ENCODE measurements around the gene FBXO7. TPM values are rescaled to one million over a fixed set of nuclear protein-coding genes. Genes with fewer than 3 reads are reported as not detected.

FBXO7 gene
- total RNA-seq, 6 donors from 2014 or later, result 69.9 to 115 (median 85.4) TPM

- Histone ChIP-seq H3K27ac (no peak overlapping the region), H3K27me3 (no peaks in the 10 kb centered on the region), H3K9me3 (peaks cover 0 to 5% (median 1%) of the 10 kb centered on the region in 4 donors), H3K4me1 (no peaks in the 10 kb centered on the region), H3K36me3 (peaks cover 0 to 11% (median 2%) of the 10 kb centered on the region in 4 donors), H3K4me3 (no peak overlapping the region)
- DNase-seq, result no peak
- TF ChIP-seq, protein P1, sequence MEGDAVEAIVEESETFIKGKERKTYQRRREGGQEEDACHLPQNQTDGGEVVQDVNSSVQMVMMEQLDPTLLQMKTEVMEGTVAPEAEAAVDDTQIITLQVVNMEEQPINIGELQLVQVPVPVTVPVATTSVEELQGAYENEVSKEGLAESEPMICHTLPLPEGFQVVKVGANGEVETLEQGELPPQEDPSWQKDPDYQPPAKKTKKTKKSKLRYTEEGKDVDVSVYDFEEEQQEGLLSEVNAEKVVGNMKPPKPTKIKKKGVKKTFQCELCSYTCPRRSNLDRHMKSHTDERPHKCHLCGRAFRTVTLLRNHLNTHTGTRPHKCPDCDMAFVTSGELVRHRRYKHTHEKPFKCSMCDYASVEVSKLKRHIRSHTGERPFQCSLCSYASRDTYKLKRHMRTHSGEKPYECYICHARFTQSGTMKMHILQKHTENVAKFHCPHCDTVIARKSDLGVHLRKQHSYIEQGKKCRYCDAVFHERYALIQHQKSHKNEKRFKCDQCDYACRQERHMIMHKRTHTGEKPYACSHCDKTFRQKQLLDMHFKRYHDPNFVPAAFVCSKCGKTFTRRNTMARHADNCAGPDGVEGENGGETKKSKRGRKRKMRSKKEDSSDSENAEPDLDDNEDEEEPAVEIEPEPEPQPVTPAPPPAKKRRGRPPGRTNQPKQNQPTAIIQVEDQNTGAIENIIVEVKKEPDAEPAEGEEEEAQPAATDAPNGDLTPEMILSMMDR (IDR thresholded peaks at IDR 0.05), result no peak
- TF ChIP-seq POLR2A (IDR thresholded peaks at IDR 0.05) (no peak), POLR2AphosphoS5 (IDR thresholded peaks at IDR 0.05) (no peak), EP300 (IDR thresholded peaks at IDR 0.05) (no peak)
- 76% methylated on average over 1 of the region's 1 CpG for WGBS, 2 donors
- no peak for ATAC-seq (ENCODE audit: low FRiP score in 2 of 2)
Measured at GRCh38 chr22:32518381-32518780, 43.8 kb downstream of the FBXO7 start.

GRCh38 chr22:32518848-32519247 lies 44.2 kb downstream of the FBXO7 start:
- 88 to 89% methylated on average over 5 of the region's 5 CpGs for WGBS, 2 donors
- Histone ChIP-seq H3K4me3 (no peak overlapping the region), H3K27me3 (no peaks in the 10 kb centered on the region), H3K27ac (no peak overlapping the region), H3K36me3 (peaks cover 0 to 7% (median 2%) of the 10 kb centered on the region in 4 donors), H3K9me3 (peaks cover 0 to 5% (median 1%) of the 10 kb centered on the region in 4 donors), H3K4me1 (no peaks in the 10 kb centered on the region)
- TF ChIP-seq EP300 (IDR thresholded peaks at IDR 0.05) (no peak), POLR2A (IDR thresholded peaks at IDR 0.05) (no peak)
- DNase-seq (no peak), ATAC-seq (ENCODE audit: low FRiP score in 2 of 2) (no peak)

DNA sequence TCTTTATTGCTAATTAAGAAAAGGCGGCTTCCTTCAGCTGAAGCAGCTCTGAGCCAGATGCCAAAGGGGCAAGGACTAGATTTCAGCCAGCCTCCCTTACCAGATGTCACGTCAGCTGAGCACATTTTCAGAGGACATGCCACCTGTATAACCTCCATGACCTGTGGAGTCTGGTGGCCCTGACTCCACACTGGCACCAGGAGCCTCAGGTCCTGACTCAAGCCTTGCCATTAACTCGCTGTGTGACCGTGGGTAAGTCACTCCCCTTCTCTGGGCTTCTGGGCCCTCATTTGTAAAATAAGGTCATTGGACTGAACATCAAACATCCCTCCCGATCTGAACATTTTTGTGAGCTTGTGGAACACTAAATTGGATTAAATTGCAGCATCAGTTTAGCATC lies 46.0 kb downstream of the FBXO7 start:
- DNase-seq, result no peak
- ATAC-seq (ENCODE audit: low FRiP score in 2 of 2), result no peak
- peaks cover 0 to 5% (median 1%) of the 10 kb centered on the region in 4 donors for H3K9me3 ChIP-seq
- 84 to 91% methylated on average over 5 of the region's 5 CpGs for WGBS, 2 donors
- H3K27me3 ChIP-seq, result no peaks in the 10 kb centered on the region
- TF ChIP-seq, protein P1 (IDR thresholded peaks at IDR 0.05), result no peak
- TF ChIP-seq POLR2A (IDR thresholded peaks at IDR 0.05) (no peak), EP300 (IDR thresholded peaks at IDR 0.05) (no peak), POLR2AphosphoS5 (IDR thresholded peaks at IDR 0.05) (no peak)
- H3K4me3 ChIP-seq, result no peak overlapping the region
- H3K4me1 ChIP-seq, result no peaks in the 10 kb centered on the region
- peaks cover 0 to 6% (median 2%) of the 10 kb centered on the region in 4 donors for H3K36me3 ChIP-seq
- H3K27ac ChIP-seq, result no peak overlapping the region

GRCh38 chr22:32522237-32522636 lies 47.6 kb downstream of the FBXO7 start:
- 72 to 76% methylated on average over 5 of the region's 5 CpGs for WGBS, 2 donors
- H3K27ac ChIP-seq, result no peak overlapping the region
- peaks cover 0 to 5% (median 1%) of the 10 kb centered on the region in 4 donors for H3K9me3 ChIP-seq
- DNase-seq, result no peak
- ATAC-seq (ENCODE audit: low FRiP score in 2 of 2), result no peak
- H3K27me3 ChIP-seq, result no peaks in the 10 kb centered on the region
- TF ChIP-seq POLR2AphosphoS5 (IDR thresholded peaks at IDR 0.05), result no peak
- TF ChIP-seq EP300 (IDR thresholded peaks at IDR 0.05), result no peak
- TF ChIP-seq, protein P1 (IDR thresholded peaks at IDR 0.05), result no peak
- no peak for TF ChIP-seq POLR2A (IDR thresholded peaks at IDR 0.05)
- peaks cover 0 to 6% (median 2%) of the 10 kb centered on the region in 4 donors for H3K36me3 ChIP-seq
- H3K4me3 ChIP-seq, result no peak overlapping the region
- H3K4me1 ChIP-seq, result no peaks in the 10 kb centered on the region

DNA sequence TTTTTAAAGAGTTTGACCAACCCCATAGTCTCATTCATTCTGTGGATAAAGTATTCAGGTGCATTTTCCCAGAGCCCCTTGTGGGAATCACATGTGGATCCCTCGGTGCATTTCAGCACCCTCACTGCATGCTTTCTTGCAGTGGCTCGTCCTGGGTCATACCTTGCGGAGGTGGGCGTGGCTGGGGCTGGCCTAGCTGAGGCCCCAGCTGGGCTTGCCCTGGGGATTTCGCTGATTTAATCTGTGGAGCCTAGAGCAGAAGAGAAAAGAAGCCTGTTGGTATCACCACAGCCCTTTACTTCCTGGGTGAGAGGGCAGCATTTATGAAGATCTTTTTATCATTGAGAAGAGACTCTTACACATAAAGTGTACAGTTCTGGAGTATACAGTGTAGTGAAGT lies 53.1 kb downstream of the FBXO7 start:
- 77 to 82% methylated on average over 5 of the region's 5 CpGs for WGBS, 2 donors
- TF ChIP-seq POLR2A (IDR thresholded peaks at IDR 0.05), result no peak
- TF ChIP-seq, protein P1 (IDR thresholded peaks at IDR 0.05), result no peak
- TF ChIP-seq POLR2AphosphoS5 (IDR thresholded peaks at IDR 0.05), result no peak
- no peak for TF ChIP-seq EP300 (IDR thresholded peaks at IDR 0.05)
- Histone ChIP-seq H3K36me3 (no peaks in the 10 kb centered on the region), H3K27me3 (no peaks in the 10 kb centered on the region), H3K4me1 (peaks cover 27 to 36% (median 31%) of the 10 kb centered on the region in 4 donors), H3K9me3 (no peaks in the 10 kb centered on the region), H3K4me3 (no peak overlapping the region), H3K27ac (no peak overlapping the region)
- no peak for DNase-seq
- no peak for ATAC-seq (ENCODE audit: low FRiP score in 2 of 2)

All from upper lobe of left lung (tissue), 6 donors.